ENCODE measurements around the gene MTF2. TPM values are rescaled to one million over a fixed set of nuclear protein-coding genes. Genes with fewer than 3 reads are reported as not detected.

MTF2 gene
- polyA plus RNA-seq, 3 donors: 16.0 to 56.3 (median 32.5) TPM

DNA sequence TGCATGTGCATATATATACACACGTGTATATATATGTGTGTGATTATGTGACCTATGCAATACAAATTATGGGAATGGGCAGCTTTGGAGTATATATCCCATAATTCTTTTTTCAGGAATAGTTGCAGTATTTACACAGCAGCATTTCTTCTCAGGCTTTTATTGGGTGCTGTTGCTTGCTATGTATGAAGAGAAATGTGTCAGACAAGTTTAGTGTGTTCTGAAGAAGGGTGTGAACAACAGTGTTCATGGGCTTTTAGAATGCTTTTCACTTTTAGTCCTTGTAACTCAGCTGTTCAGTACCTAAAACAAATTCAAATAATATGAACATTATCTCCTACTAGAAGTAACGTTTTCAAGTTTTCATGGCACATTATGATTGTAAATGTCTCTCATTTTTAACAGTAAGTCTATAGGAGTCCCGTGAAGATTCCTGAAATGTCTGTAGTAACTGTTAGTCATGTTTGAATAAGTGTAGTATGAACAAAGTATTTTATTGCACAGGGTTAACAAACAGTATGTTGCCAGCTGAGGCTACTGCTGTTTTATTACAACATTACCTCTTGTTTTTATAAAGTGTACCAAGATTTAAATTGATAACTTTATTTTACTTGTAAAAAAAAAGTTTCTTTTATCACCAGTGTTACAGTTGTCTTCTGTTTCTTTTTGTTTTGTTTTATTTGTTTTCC is 58.7 kb downstream of the MTF2 start:
- no peaks in the 10 kb centered on the region for H3K9me3 Mint-ChIP-seq
- H4K20me1 ChIP-seq (ENCODE audit: insufficient read depth, low read length): no peaks in the 10 kb centered on the region
- H3K9me3 ChIP-seq (replicated peaks in 1 of 2; ENCODE audit: control insufficient read depth in 1 of 2, insufficient read depth in 1 of 2, low read length in 2 of 2): no peaks in the 10 kb centered on the region
- no peak overlapping the region for H3K4me2 ChIP-seq (replicated peaks; ENCODE audit: extremely low read depth, low read length, poor library complexity, severe bottlenecking)
- H3K9ac ChIP-seq (ENCODE audit: insufficient read depth, low read length, poor library complexity, severe bottlenecking): no peak overlapping the region
- intact Hi-C loops (cut with micrococcal nuclease): no loop called here
- peaks cover 64 to 81% of the 10 kb centered on the region in 2 donors for H3K36me3 ChIP-seq (replicated peaks in 1 of 2; ENCODE audit: control insufficient read depth in 1 of 2, insufficient read depth in 2 of 2, low read length in 2 of 2)
- H3K36me3 Mint-ChIP-seq: peaks cover 57 to 60% of the 10 kb centered on the region in 2 donors
- H3K27me3 ChIP-seq (ENCODE audit: control insufficient read depth in 2 of 2, insufficient read depth in 2 of 2, low read length in 2 of 2): no peaks in the 10 kb centered on the region
- H3K27ac Mint-ChIP-seq: no peak overlapping the region
- no peak overlapping the region for H2AFZ ChIP-seq (ENCODE audit: insufficient read depth, low read depth, low read length, poor library complexity, severe bottlenecking)
- H3K4me3 Mint-ChIP-seq: no peak overlapping the region
- H3K79me2 ChIP-seq (ENCODE audit: insufficient read depth, low read length): no peaks in the 10 kb centered on the region
- DNase-seq: no peak
- WGBS (ENCODE audit: insufficient coverage): no CpG with 5 or more reads among the region's 3 CpGs
- no peaks in the 10 kb centered on the region for H3K4me1 Mint-ChIP-seq
- no peaks in the 10 kb centered on the region for H3K4me1 ChIP-seq (ENCODE audit: control insufficient read depth in 1 of 2, insufficient read depth in 2 of 2, low read length in 2 of 2)
- H3K27me3 Mint-ChIP-seq (ENCODE audit: low read depth in 3 of 3): no peaks in the 10 kb centered on the region
- TF ChIP-seq, protein P1, sequence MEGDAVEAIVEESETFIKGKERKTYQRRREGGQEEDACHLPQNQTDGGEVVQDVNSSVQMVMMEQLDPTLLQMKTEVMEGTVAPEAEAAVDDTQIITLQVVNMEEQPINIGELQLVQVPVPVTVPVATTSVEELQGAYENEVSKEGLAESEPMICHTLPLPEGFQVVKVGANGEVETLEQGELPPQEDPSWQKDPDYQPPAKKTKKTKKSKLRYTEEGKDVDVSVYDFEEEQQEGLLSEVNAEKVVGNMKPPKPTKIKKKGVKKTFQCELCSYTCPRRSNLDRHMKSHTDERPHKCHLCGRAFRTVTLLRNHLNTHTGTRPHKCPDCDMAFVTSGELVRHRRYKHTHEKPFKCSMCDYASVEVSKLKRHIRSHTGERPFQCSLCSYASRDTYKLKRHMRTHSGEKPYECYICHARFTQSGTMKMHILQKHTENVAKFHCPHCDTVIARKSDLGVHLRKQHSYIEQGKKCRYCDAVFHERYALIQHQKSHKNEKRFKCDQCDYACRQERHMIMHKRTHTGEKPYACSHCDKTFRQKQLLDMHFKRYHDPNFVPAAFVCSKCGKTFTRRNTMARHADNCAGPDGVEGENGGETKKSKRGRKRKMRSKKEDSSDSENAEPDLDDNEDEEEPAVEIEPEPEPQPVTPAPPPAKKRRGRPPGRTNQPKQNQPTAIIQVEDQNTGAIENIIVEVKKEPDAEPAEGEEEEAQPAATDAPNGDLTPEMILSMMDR (IDR thresholded peaks at IDR 0.05): no peak
- no peak overlapping the region for H3K4me3 ChIP-seq (replicated peaks in 1 of 3; ENCODE audit: low read depth in 2 of 3, low read length in 3 of 3)
- no peak overlapping the region for H3K27ac ChIP-seq (ENCODE audit: low read depth in 1 of 2, low read length in 2 of 2)

DNA sequence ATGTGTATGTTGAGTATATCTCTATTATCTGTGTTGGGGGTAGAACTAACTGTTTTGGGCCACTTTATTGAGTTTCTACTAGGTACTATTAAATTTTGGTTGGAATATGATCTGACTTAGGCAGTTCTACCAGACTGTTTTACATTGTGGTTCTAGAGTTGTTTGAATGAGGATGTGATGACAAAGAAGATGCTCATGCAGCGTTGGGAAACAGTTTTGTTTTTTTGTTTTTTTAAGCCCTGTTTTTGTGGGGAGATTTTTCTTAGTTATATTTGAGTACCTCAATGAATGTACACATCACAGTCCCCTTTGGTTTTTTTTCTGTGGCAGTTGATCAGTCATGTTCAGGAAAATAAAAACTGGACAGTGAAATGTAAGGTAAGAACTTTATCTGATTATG is 61.0 kb downstream of the MTF2 start:
- no peaks in the 10 kb centered on the region for H3K4me1 ChIP-seq (ENCODE audit: control insufficient read depth in 1 of 2, insufficient read depth in 2 of 2, low read length in 2 of 2)
- H3K4me3 ChIP-seq (replicated peaks in 1 of 3; ENCODE audit: low read depth in 2 of 3, low read length in 3 of 3): no peak overlapping the region
- intact Hi-C loops (cut with micrococcal nuclease): no loop called here
- no peaks in the 10 kb centered on the region for H3K9me3 ChIP-seq (replicated peaks in 1 of 2; ENCODE audit: control insufficient read depth in 1 of 2, insufficient read depth in 1 of 2, low read length in 2 of 2)
- peaks cover 47 to 60% of the 10 kb centered on the region in 2 donors for H3K36me3 ChIP-seq (replicated peaks in 1 of 2; ENCODE audit: control insufficient read depth in 1 of 2, insufficient read depth in 2 of 2, low read length in 2 of 2)
- no peak overlapping the region for H3K4me3 Mint-ChIP-seq
- peak overlapping the region in 1 of 7 donors; percentile 65 for H3K27ac Mint-ChIP-seq
- H3K36me3 Mint-ChIP-seq: peaks cover 42 to 47% of the 10 kb centered on the region in 2 donors
- H3K4me2 ChIP-seq (replicated peaks; ENCODE audit: extremely low read depth, low read length, poor library complexity, severe bottlenecking): no peak overlapping the region
- no peak overlapping the region for H3K9ac ChIP-seq (ENCODE audit: insufficient read depth, low read length, poor library complexity, severe bottlenecking)
- DNase-seq: no peak
- H3K27me3 Mint-ChIP-seq (ENCODE audit: low read depth in 3 of 3): no peaks in the 10 kb centered on the region
- H3K4me1 Mint-ChIP-seq: no peaks in the 10 kb centered on the region
- H3K9me3 Mint-ChIP-seq: no peaks in the 10 kb centered on the region
- no peaks in the 10 kb centered on the region for H3K79me2 ChIP-seq (ENCODE audit: insufficient read depth, low read length)
- H3K27me3 ChIP-seq (ENCODE audit: control insufficient read depth in 2 of 2, insufficient read depth in 2 of 2, low read length in 2 of 2): no peaks in the 10 kb centered on the region
- no peak overlapping the region for H2AFZ ChIP-seq (ENCODE audit: insufficient read depth, low read depth, low read length, poor library complexity, severe bottlenecking)
- TF ChIP-seq, protein P1 (IDR thresholded peaks at IDR 0.05): no peak
- H3K27ac ChIP-seq (ENCODE audit: low read depth in 1 of 2, low read length in 2 of 2): no peak overlapping the region
- no peaks in the 10 kb centered on the region for H4K20me1 ChIP-seq (ENCODE audit: insufficient read depth, low read length)
- WGBS (ENCODE audit: insufficient coverage): no CpG with 5 or more reads among the region's 1 CpG
